HepG2 (cell line): ENCODE results near the gene NFATC3. TPM values are rescaled to one million over a fixed set of nuclear protein-coding genes. Genes with fewer than 3 reads are reported as not detected.
A peak's percentile ranks its signal among the peaks of the same experiment; 100 is the strongest.

Source experiments
- HCFC1 ChIP-seq: fragments of 150-350 bp; IDR thresholded peaks from 2 replicates; pipeline ENCODE4 v1.6.1; 2014; ENCODE audit warnings: low read depth, low read length
- HMGA1 ChIP-seq: sonication (generic); formaldehyde crosslinking; conservative IDR thresholded peaks from 2 replicates; pipeline ENCODE4 v1.4.0; 2020; ENCODE audit warnings: missing genetic modification reagents
- HNF4A ChIP-seq: sonication (generic); formaldehyde crosslinking; IDR thresholded peaks from 2 replicates; pipeline ENCODE4 v1.4.0; 2020; ENCODE audit warnings: missing genetic modification reagents
- KDM2A ChIP-seq: sonication (generic); formaldehyde crosslinking; IDR thresholded peaks from 2 replicates; pipeline ENCODE4 v1.4.0; 2020; ENCODE audit warnings: low read depth, missing genetic modification reagents, borderline replicate concordance
- MTA1 ChIP-seq: sonication (generic); formaldehyde crosslinking; IDR thresholded peaks from 2 replicates; pipeline ENCODE4 v1.4.0; 2020; ENCODE audit warnings: missing genetic modification reagents, mild to moderate bottlenecking, borderline replicate concordance
- RARG ChIP-seq: sonication (generic); formaldehyde crosslinking; IDR thresholded peaks from 2 replicates; pipeline ENCODE4 v1.4.0; 2020; ENCODE audit warnings: low read depth, mild to moderate bottlenecking, missing genetic modification reagents
- SIN3A ChIP-seq: IDR thresholded peaks from 2 replicates; pipeline ENCODE4 v1.6.1; 2011; ENCODE audit warnings: low read depth, mild to moderate bottlenecking, control low read depth, low read length, borderline replicate concordance
- SSRP1 ChIP-seq: IDR thresholded peaks from 2 replicates; pipeline ENCODE4 v1.6.1; 2016; ENCODE audit warnings: control low read depth
- TGIF2 ChIP-seq: IDR thresholded peaks from 2 replicates; pipeline ENCODE4 v1.6.1; 2016; ENCODE audit warnings: control low read depth, missing compliant biosample characterization
- XRCC5 ChIP-seq: fragments of 200-400 bp; formaldehyde crosslinking; optimal IDR thresholded peaks from 2 replicates; pipeline ENCODE3; 2017; ENCODE audit warnings: mild to moderate bottlenecking, low read length
- ZKSCAN8 ChIP-seq: IDR thresholded peaks from 2 replicates; pipeline ENCODE4 v1.6.1; 2016; ENCODE audit warnings: borderline replicate concordance, missing genetic modification reagents, missing compliant biosample characterization
- ZMYM4 ChIP-seq: sonication (generic); formaldehyde crosslinking; IDR thresholded peaks from 2 replicates; pipeline ENCODE4 v1.8.1; 2023; ENCODE audit warnings: mild to moderate bottlenecking, missing genetic modification reagents
- ZNF329 ChIP-seq: sonication (generic); formaldehyde crosslinking; IDR thresholded peaks from 2 replicates; pipeline ENCODE4 v1.9.0; 2021; ENCODE audit warnings: low read depth, mild to moderate bottlenecking, missing genetic modification reagents
- ZNF552 ChIP-seq: sonication (generic); formaldehyde crosslinking; IDR thresholded peaks from 2 replicates; pipeline ENCODE4 v1.9.0; 2022; ENCODE audit warnings: missing genetic modification reagents, mild to moderate bottlenecking, borderline replicate concordance
- ZNF570 ChIP-seq: sonication (generic); formaldehyde crosslinking; IDR thresholded peaks from 2 replicates; pipeline ENCODE4 v1.4.0; 2020; ENCODE audit warnings: mild to moderate bottlenecking, missing genetic modification reagents, borderline replicate concordance
- ZNF709 ChIP-seq: sonication (generic); formaldehyde crosslinking; IDR thresholded peaks from 2 replicates; pipeline ENCODE4 v1.5.0; 2020; ENCODE audit warnings: mild to moderate bottlenecking, missing genetic modification reagents
- polyA plus RNA-seq, 8 experiments: library from polyadenylated mRNA; depleted of rRNA in 3 of 8; stranded (reverse) in 7 of 8; unstranded in 1 of 8; fragments of >200 nt; fragmentation: Illumina TruSeq in 4 of 8; extraction: Trizol in 4 of 8; gene quantifications; 2 replicates each; pipeline versions ENCODE4 v1.2.1 to v1.2.3, GENCODE V29; 2011 to 2016; ENCODE audit warnings: low read depth in 4 of 8, missing spikeins in 1 of 8, mixed read lengths in 1 of 8; ENCODE audit not compliant: insufficient read depth in 1 of 8
- total RNA-seq, 5 experiments: library from RNA; depleted of rRNA; stranded (reverse); fragments of >200 nt; fragmentation: Illumina TruSeq; extraction: Trizol; gene quantifications; 2 replicates each; pipeline ENCODE4 v1.2.3, GENCODE V29; 2016; ENCODE audit warnings: low read depth in 1 of 5
- TF ChIP-seq, protein P1 (sequence below): sonication (generic); formaldehyde crosslinking; IDR thresholded peaks from 2 replicates; pipeline ENCODE4 v1.5.0; 2020; ENCODE audit warnings: mild to moderate bottlenecking, low read depth, missing genetic modification reagents, borderline replicate concordance
- TF ChIP-seq, protein P2 (sequence below): sonication (generic); formaldehyde crosslinking; IDR thresholded peaks from 2 replicates; pipeline ENCODE4 v1.5.0; 2020; ENCODE audit warnings: mild to moderate bottlenecking, missing genetic modification reagents, borderline replicate concordance
- TF ChIP-seq, protein P3 (sequence below): sonication (generic); formaldehyde crosslinking; IDR thresholded peaks from 2 replicates; pipeline ENCODE4 v1.8.0; 2022; ENCODE audit warnings: missing genetic modification reagents, mild to moderate bottlenecking, borderline replicate concordance
- TF ChIP-seq, protein P4 (sequence below): sonication (generic); formaldehyde crosslinking; IDR thresholded peaks from 2 replicates; pipeline ENCODE4 v1.5.0; 2020; ENCODE audit warnings: mild to moderate bottlenecking, missing genetic modification reagents
- TF ChIP-seq, protein P5 (sequence below): sonication (generic); formaldehyde crosslinking; IDR thresholded peaks from 2 replicates; pipeline ENCODE4 v1.5.1; 2020; ENCODE audit warnings: missing genetic modification reagents, mild to moderate bottlenecking, borderline replicate concordance
- TF ChIP-seq, protein P6 (sequence below): sonication (generic); formaldehyde crosslinking; IDR thresholded peaks from 2 replicates; pipeline ENCODE4 v1.4.0; 2020; ENCODE audit warnings: missing genetic modification reagents

Gene NFATC3
- total and polyA plus RNA-seq, 2 of the 13 experiments (the other 11 are each of a cell fraction or from before 2014, with no cell fraction given): 52.6 to 62.7 TPM

DNA sequence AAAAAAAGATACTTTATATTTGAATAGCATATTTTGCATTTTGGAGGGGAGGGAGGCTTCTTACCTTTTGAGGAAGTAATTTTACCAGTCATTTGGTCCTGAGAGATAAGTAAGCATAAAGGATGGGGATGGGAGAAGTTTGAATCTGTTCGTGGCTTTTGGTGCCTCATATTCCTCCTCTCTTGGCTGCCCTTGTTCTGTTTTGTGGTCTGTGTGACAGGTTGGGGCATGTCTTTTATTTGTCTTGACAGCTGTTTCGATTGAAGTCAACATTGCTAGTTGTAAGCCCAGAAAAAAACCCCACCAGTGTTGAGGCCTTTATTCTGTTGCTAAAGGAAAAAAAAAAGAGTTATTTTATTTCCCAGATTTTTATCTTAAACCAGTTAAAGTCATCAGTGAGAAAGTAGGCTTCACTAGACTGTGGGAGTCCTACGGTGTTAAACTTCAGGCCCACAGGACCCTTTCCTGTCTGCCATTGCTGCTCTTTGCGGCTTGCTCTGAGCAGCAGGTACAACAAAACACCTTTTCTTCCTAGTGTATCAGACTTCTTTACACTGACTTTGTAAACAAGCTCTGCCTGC lies 190.5 kb downstream of the NFATC3 start (continued):
- TF ChIP-seq, protein P1, sequence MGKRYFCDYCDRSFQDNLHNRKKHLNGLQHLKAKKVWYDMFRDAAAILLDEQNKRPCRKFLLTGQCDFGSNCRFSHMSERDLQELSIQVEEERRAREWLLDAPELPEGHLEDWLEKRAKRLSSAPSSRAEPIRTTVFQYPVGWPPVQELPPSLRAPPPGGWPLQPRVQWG (CRISPR knock-in tag): no peak
- TF ChIP-seq KDM2A (CRISPR knock-in tag) (no peak), RARG (CRISPR knock-in tag) (no peak), ZNF329 (CRISPR knock-in tag) (no peak), ZMYM4 (CRISPR knock-in tag) (no peak), TGIF2 (CRISPR knock-in tag) (peak; percentile 91), HCFC1 (no peak), ZNF709 (CRISPR knock-in tag) (no peak), ZNF570 (CRISPR knock-in tag) (no peak), ZNF552 (CRISPR knock-in tag) (no peak), MTA1 (CRISPR knock-in tag) (no peak), ZKSCAN8 (CRISPR knock-in tag) (no peak), SIN3A (0 out of 2 replicates have a peak, but pooled peaks have one; percentile 55), HNF4A (CRISPR knock-in tag) (no peak), XRCC5 (peak; percentile 19), SSRP1 (no peak), HMGA1 (CRISPR knock-in tag) (no peak)
- TF ChIP-seq, protein P2, sequence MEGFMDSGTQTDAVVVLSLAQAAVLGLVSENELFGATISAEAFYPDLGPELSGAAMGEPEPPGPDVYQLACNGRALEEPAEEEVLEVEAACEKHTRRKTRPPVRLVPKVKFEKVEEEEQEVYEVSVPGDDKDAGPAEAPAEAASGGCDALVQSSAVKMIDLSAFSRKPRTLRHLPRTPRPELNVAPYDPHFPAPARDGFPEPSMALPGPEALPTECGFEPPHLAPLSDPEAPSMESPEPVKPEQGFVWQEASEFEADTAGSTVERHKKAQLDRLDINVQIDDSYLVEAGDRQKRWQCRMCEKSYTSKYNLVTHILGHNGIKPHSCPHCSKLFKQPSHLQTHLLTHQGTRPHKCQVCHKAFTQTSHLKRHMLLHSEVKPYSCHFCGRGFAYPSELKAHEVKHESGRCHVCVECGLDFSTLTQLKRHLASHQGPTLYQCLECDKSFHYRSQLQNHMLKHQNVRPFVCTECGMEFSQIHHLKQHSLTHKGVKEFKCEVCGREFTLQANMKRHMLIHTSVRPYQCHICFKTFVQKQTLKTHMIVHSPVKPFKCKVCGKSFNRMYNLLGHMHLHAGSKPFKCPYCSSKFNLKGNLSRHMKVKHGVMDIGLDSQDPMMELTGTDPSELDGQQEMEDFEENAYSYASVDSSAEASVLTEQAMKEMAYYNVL (CRISPR knock-in tag): no peak
- TF ChIP-seq, protein P3, sequence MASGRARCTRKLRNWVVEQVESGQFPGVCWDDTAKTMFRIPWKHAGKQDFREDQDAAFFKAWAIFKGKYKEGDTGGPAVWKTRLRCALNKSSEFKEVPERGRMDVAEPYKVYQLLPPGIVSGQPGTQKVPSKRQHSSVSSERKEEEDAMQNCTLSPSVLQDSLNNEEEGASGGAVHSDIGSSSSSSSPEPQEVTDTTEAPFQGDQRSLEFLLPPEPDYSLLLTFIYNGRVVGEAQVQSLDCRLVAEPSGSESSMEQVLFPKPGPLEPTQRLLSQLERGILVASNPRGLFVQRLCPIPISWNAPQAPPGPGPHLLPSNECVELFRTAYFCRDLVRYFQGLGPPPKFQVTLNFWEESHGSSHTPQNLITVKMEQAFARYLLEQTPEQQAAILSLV (CRISPR knock-in tag): no peak
- TF ChIP-seq, protein P4, sequence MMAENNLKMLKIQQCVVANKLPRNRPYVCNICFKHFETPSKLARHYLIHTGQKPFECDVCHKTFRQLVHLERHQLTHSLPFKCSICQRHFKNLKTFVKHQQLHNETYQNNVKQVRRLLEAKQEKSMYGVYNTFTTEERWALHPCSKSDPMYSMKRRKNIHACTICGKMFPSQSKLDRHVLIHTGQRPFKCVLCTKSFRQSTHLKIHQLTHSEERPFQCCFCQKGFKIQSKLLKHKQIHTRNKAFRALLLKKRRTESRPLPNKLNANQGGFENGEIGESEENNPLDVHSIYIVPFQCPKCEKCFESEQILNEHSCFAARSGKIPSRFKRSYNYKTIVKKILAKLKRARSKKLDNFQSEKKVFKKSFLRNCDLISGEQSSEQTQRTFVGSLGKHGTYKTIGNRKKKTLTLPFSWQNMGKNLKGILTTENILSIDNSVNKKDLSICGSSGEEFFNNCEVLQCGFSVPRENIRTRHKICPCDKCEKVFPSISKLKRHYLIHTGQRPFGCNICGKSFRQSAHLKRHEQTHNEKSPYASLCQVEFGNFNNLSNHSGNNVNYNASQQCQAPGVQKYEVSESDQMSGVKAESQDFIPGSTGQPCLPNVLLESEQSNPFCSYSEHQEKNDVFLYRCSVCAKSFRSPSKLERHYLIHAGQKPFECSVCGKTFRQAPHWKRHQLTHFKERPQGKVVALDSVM (CRISPR knock-in tag): no peak
- TF ChIP-seq, protein P5, sequence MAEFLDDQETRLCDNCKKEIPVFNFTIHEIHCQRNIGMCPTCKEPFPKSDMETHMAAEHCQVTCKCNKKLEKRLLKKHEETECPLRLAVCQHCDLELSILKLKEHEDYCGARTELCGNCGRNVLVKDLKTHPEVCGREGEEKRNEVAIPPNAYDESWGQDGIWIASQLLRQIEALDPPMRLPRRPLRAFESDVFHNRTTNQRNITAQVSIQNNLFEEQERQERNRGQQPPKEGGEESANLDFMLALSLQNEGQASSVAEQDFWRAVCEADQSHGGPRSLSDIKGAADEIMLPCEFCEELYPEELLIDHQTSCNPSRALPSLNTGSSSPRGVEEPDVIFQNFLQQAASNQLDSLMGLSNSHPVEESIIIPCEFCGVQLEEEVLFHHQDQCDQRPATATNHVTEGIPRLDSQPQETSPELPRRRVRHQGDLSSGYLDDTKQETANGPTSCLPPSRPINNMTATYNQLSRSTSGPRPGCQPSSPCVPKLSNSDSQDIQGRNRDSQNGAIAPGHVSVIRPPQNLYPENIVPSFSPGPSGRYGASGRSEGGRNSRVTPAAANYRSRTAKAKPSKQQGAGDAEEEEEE: no peak
- TF ChIP-seq, protein P6, sequence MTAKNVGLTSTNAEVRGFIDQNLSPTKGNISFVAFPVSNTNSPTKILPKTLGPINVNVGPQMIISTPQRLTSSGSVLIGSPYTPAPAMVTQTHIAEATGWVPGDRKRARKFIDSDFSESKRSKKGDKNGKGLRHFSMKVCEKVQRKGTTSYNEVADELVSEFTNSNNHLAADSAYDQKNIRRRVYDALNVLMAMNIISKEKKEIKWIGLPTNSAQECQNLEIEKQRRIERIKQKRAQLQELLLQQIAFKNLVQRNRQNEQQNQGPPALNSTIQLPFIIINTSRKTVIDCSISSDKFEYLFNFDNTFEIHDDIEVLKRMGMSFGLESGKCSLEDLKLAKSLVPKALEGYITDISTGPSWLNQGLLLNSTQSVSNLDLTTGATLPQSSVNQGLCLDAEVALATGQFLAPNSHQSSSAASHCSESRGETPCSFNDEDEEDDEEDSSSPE (CRISPR knock-in tag): no peak
